ENCODE measurements around the gene CERS1.
A peak's percentile ranks its signal among the peaks of the same experiment; 100 is the strongest.

Gene CERS1

GRCh38 chr19:18831524-18832305 is 64.2 kb downstream of the CERS1 start, which contains the start of gene UPF1:
TSS of gene UPF1 (plus strand) at chr19:18831959. CDS start at chr19:18832210, 251 bp downstream.
- Histone ChIP-seq H3K4me3 (replicated peaks; ENCODE audit: low read depth, low read length) (peak within 1 kb of the TSS; percentile 81), H3K36me3 (ENCODE audit: control insufficient read depth, insufficient read depth, low read length) (peaks cover 3% of the 10 kb centered on the region; the same call in 1 of the 2 replicates), H3K27me3 (replicated peaks; ENCODE audit: control insufficient read depth, insufficient read depth, low read length) (no peaks in the 10 kb centered on the region)
- peak; percentile 99 for DNase-seq (ENCODE audit: extremely low read depth, insufficient read length)
- no peak for TF ChIP-seq CTCF (IDR thresholded peaks at IDR 0.05; ENCODE audit: insufficient read depth, low read length, poor library complexity, severe bottlenecking)

- H3K36me3 ChIP-seq (ENCODE audit: control insufficient read depth, insufficient read depth, low read length), result peaks cover 3% of the 10 kb centered on the region; the same call in 1 of the 2 replicates
- DNase-seq (ENCODE audit: extremely low read depth, insufficient read length), result no peak
- H3K27me3 ChIP-seq (replicated peaks; ENCODE audit: control insufficient read depth, insufficient read depth, low read length), result no peaks in the 10 kb centered on the region
- TF ChIP-seq CTCF (IDR thresholded peaks at IDR 0.05; ENCODE audit: insufficient read depth, low read length, poor library complexity, severe bottlenecking), result no peak
- H3K4me3 ChIP-seq (replicated peaks; ENCODE audit: low read depth, low read length), result no peak overlapping the region
These were observed 65.5 kb downstream of the CERS1 start for GRCh38 chr19:18830488-18830887.

GRCh38 chr19:18828786-18829185 is 67.2 kb downstream of the CERS1 start:
- H3K27me3 ChIP-seq (replicated peaks; ENCODE audit: control insufficient read depth, insufficient read depth, low read length), result no peaks in the 10 kb centered on the region
- TF ChIP-seq CTCF (IDR thresholded peaks at IDR 0.05; ENCODE audit: insufficient read depth, low read length, poor library complexity, severe bottlenecking), result no peak
- no peaks in the 10 kb centered on the region for H3K36me3 ChIP-seq (ENCODE audit: control insufficient read depth, insufficient read depth, low read length)
- no peak for DNase-seq (ENCODE audit: extremely low read depth, insufficient read length)
- H3K4me3 ChIP-seq (replicated peaks; ENCODE audit: low read depth, low read length), result no peak overlapping the region

All from GM06990 (cell line).